WI38 (cell line): Measurements from ENCODE around the gene MMEL1.

Experiments used
- H3K4me3 ChIP-seq: 2 replicates; pipeline ENCODE4 v1.5.1; 2011; ENCODE audit warnings: low read depth, mild to moderate bottlenecking, control low read depth, low read length
- CTCF ChIP-seq: IDR thresholded peaks from 2 replicates; pipeline ENCODE4 v1.5.1; 2012; ENCODE audit warnings: low read depth, mild to moderate bottlenecking, control low read depth, low read length

The MMEL1 gene

GRCh38 chr1:2602311-2602835 is 30.4 kb downstream of the MMEL1 start:
- no peak for TF ChIP-seq CTCF
- H3K4me3 ChIP-seq = no peak overlapping the region

- TF ChIP-seq CTCF = no peak
- no peak overlapping the region for H3K4me3 ChIP-seq
Measured at GRCh38 chr1:2601721-2602303, 31.0 kb downstream of the MMEL1 start.

- no peak for TF ChIP-seq CTCF
- no peak overlapping the region for H3K4me3 ChIP-seq
Measured at GRCh38 chr1:2598329-2598931, 34.4 kb downstream of the MMEL1 start.

GRCh38 chr1:2597441-2598328 is 35.1 kb downstream of the MMEL1 start:
- no peak for TF ChIP-seq CTCF
- no peak overlapping the region for H3K4me3 ChIP-seq

- no peak overlapping the region for H3K4me3 ChIP-seq
- no peak for TF ChIP-seq CTCF
Measured at GRCh38 chr1:2596530-2597333, 36.1 kb downstream of the MMEL1 start.

GRCh38 chr1:2595812-2596529 is 36.8 kb downstream of the MMEL1 start:
- H3K4me3 ChIP-seq = no peak overlapping the region
- no peak for TF ChIP-seq CTCF
